ENCODE data around the gene TMEM269.

Gene TMEM269

GRCh38 chr1:42768172-42768571, 16.6 kb upstream of the TMEM269 start:
- no peak for DNase-seq (ENCODE audit: low spot score)
- H3K27me3 ChIP-seq (ENCODE audit: insufficient read depth, poor library complexity, severe bottlenecking), result no peaks in the 10 kb centered on the region
- peak overlapping the region; percentile 83 for H3K4me3 ChIP-seq (ENCODE audit: severe bottlenecking)
- ATAC-seq (ENCODE audit: low read depth), result no peak
- H3K27ac ChIP-seq (ENCODE audit: poor library complexity, severe bottlenecking), result no peak overlapping the region
- H3K9me3 ChIP-seq (ENCODE audit: severe bottlenecking), result no peaks in the 10 kb centered on the region
- peaks cover 4% of the 10 kb centered on the region for H3K4me1 ChIP-seq (ENCODE audit: insufficient read depth, poor library complexity, severe bottlenecking)
- H3K36me3 ChIP-seq (ENCODE audit: low read depth), result peaks cover 7% of the 10 kb centered on the region
- no peak for TF ChIP-seq CTCF (IDR thresholded peaks at IDR 0.05; ENCODE audit: poor library complexity, severe bottlenecking)

- no peak overlapping the region for H3K4me3 ChIP-seq (ENCODE audit: severe bottlenecking)
- no peaks in the 10 kb centered on the region for H3K27me3 ChIP-seq (ENCODE audit: insufficient read depth, poor library complexity, severe bottlenecking)
- H3K4me1 ChIP-seq (ENCODE audit: insufficient read depth, poor library complexity, severe bottlenecking), result peaks cover 4% of the 10 kb centered on the region
- H3K27ac ChIP-seq (ENCODE audit: poor library complexity, severe bottlenecking), result no peak overlapping the region
- DNase-seq (ENCODE audit: low spot score) (no peak), ATAC-seq (ENCODE audit: low read depth) (no peak)
- TF ChIP-seq CTCF (IDR thresholded peaks at IDR 0.05; ENCODE audit: poor library complexity, severe bottlenecking), result no peak
- no peaks in the 10 kb centered on the region for H3K9me3 ChIP-seq (ENCODE audit: severe bottlenecking)
- H3K36me3 ChIP-seq (ENCODE audit: low read depth), result peaks cover 20% of the 10 kb centered on the region
These were observed 15.0 kb upstream of the TMEM269 start for GRCh38 chr1:42769811-42770210.

GRCh38 chr1:42773420-42773819, 11.4 kb upstream of the TMEM269 start:
- Histone ChIP-seq H3K4me3 (ENCODE audit: severe bottlenecking) (no peak overlapping the region), H3K27ac (ENCODE audit: poor library complexity, severe bottlenecking) (no peak overlapping the region), H3K4me1 (ENCODE audit: insufficient read depth, poor library complexity, severe bottlenecking) (no peaks in the 10 kb centered on the region), H3K27me3 (ENCODE audit: insufficient read depth, poor library complexity, severe bottlenecking) (no peaks in the 10 kb centered on the region), H3K9me3 (ENCODE audit: severe bottlenecking) (no peaks in the 10 kb centered on the region), H3K36me3 (ENCODE audit: low read depth) (peaks cover 34% of the 10 kb centered on the region)
- ATAC-seq (ENCODE audit: low read depth), result no peak
- DNase-seq (ENCODE audit: low spot score), result no peak
- no peak for TF ChIP-seq CTCF (IDR thresholded peaks at IDR 0.05; ENCODE audit: poor library complexity, severe bottlenecking)

GRCh38 chr1:42774928-42775526, 9.8 kb upstream of the TMEM269 start:
- no peak for ATAC-seq (ENCODE audit: low read depth)
- TF ChIP-seq CTCF (IDR thresholded peaks at IDR 0.05; ENCODE audit: poor library complexity, severe bottlenecking), result no peak

GRCh38 chr1:42776502-42776901, 8.3 kb upstream of the TMEM269 start:
- no peaks in the 10 kb centered on the region for H3K9me3 ChIP-seq (ENCODE audit: severe bottlenecking)
- no peak for TF ChIP-seq CTCF (IDR thresholded peaks at IDR 0.05; ENCODE audit: poor library complexity, severe bottlenecking)
- no peaks in the 10 kb centered on the region for H3K4me1 ChIP-seq (ENCODE audit: insufficient read depth, poor library complexity, severe bottlenecking)
- no peak overlapping the region for H3K4me3 ChIP-seq (ENCODE audit: severe bottlenecking)
- ATAC-seq (ENCODE audit: low read depth), result no peak
- H3K27me3 ChIP-seq (ENCODE audit: insufficient read depth, poor library complexity, severe bottlenecking), result no peaks in the 10 kb centered on the region
- no peak for DNase-seq (ENCODE audit: low spot score)
- no peak overlapping the region for H3K27ac ChIP-seq (ENCODE audit: poor library complexity, severe bottlenecking)
- peaks cover 29% of the 10 kb centered on the region for H3K36me3 ChIP-seq (ENCODE audit: low read depth)

More at GRCh38 chr1:42774928-42775526, 9.8 kb upstream of the TMEM269 start:
- DNase-seq (ENCODE audit: low spot score), result no peak
- no peaks in the 10 kb centered on the region for H3K27me3 ChIP-seq (ENCODE audit: insufficient read depth, poor library complexity, severe bottlenecking)
- no peak overlapping the region for H3K4me3 ChIP-seq (ENCODE audit: severe bottlenecking)
- H3K9me3 ChIP-seq (ENCODE audit: severe bottlenecking), result no peaks in the 10 kb centered on the region
- peaks cover 36% of the 10 kb centered on the region for H3K36me3 ChIP-seq (ENCODE audit: low read depth)
- H3K4me1 ChIP-seq (ENCODE audit: insufficient read depth, poor library complexity, severe bottlenecking), result no peaks in the 10 kb centered on the region
- H3K27ac ChIP-seq (ENCODE audit: poor library complexity, severe bottlenecking), result no peak overlapping the region

All from RWPE2 (cell line).